Lower leg skin (tissue), 3 donors: ENCODE measurements around the gene GPATCH11.

ENCODE experiments used
- POLR2A ChIP-seq, 2 donors: fragments of 450-650 bp; IDR thresholded peaks; one replicate each; pipeline ENCODE4 v1.6.1; 2016 to 2017; ENCODE audit warnings: antibody characterized with exemption in 2 of 2, mild to moderate bottlenecking in 1 of 2, moderate library complexity in 1 of 2
- TF ChIP-seq, protein P1 (sequence below), 3 donors: fragments of 450-650 bp; IDR thresholded peaks; one replicate each; pipeline ENCODE4 v1.5.1; 2016; ENCODE audit warnings: antibody characterized with exemption in 3 of 3, mild to moderate bottlenecking in 3 of 3, moderate library complexity in 2 of 3

- TF ChIP-seq, protein P1, sequence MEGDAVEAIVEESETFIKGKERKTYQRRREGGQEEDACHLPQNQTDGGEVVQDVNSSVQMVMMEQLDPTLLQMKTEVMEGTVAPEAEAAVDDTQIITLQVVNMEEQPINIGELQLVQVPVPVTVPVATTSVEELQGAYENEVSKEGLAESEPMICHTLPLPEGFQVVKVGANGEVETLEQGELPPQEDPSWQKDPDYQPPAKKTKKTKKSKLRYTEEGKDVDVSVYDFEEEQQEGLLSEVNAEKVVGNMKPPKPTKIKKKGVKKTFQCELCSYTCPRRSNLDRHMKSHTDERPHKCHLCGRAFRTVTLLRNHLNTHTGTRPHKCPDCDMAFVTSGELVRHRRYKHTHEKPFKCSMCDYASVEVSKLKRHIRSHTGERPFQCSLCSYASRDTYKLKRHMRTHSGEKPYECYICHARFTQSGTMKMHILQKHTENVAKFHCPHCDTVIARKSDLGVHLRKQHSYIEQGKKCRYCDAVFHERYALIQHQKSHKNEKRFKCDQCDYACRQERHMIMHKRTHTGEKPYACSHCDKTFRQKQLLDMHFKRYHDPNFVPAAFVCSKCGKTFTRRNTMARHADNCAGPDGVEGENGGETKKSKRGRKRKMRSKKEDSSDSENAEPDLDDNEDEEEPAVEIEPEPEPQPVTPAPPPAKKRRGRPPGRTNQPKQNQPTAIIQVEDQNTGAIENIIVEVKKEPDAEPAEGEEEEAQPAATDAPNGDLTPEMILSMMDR (IDR thresholded peaks at IDR 0.05), result no peak
- TF ChIP-seq POLR2A (IDR thresholded peaks at IDR 0.05), result no peak
These were observed 58.2 kb downstream of the GPATCH11 start for GRCh38 chr2:37142546-37142945.
